Body of pancreas (tissue), 4 donors: Measurements from ENCODE around the gene PTH2R. TPM values are rescaled to one million over a fixed set of nuclear protein-coding genes. Genes with fewer than 3 reads are reported as not detected.

Source experiments
- ATAC-seq: fragments of 150-250 bp; one replicate; pipeline ENCODE4 v1.9.1; 2016
- DNase-seq, 4 donors: peaks; one replicate each; pipeline ENCODE4 v3.0.0-alpha.2; 2019
- H3K27ac ChIP-seq, 4 donors: fragments of 200-600 bp; sonication (generic); 1 replicate in 3 of 4; 2 replicates in 1 of 4; pipeline versions ENCODE4 v1.5.1 to v1.6.1; 2016 to 2019; ENCODE audit warnings: mild to moderate bottlenecking in 1 of 4, mixed read lengths in 1 of 4, moderate library complexity in 1 of 4
- H3K27me3 ChIP-seq, 2 donors: fragments of 200-600 bp; sonication (generic); one replicate each; pipeline ENCODE4 v1.6.0; 2016; ENCODE audit warnings: mild to moderate bottlenecking in 1 of 2
- H3K36me3 ChIP-seq, 2 donors: fragments of 200-600 bp; sonication (generic); replicated peaks in 1 of 2; 2 replicates each; pipeline ENCODE4 v1.5.1; 2016; ENCODE audit warnings: low read depth in 2 of 2; ENCODE audit not compliant: insufficient read depth in 1 of 2
- H3K4me1 ChIP-seq: fragments of 200-600 bp; sonication (generic); one replicate; pipeline ENCODE4 v1.6.0; 2016
- H3K4me3 ChIP-seq, 2 donors: fragments of 200-600 bp; sonication (generic); 1 replicate in 1 of 2; 2 replicates in 1 of 2; pipeline ENCODE4 v1.5.1; 2016 to 2019
- H3K9me3 ChIP-seq, 3 donors: fragments of 200-600 bp; sonication (generic); 1 replicate in 2 of 3; 2 replicates in 1 of 3; pipeline ENCODE4 v1.5.1; 2016
- POLR2A ChIP-seq, 3 donors: fragments of 450-650 bp; IDR thresholded peaks; one replicate each; pipeline ENCODE4 v1.6.1; 2016; ENCODE audit warnings: antibody characterized with exemption in 3 of 3, mild to moderate bottlenecking in 2 of 3
- WGBS, 2 donors: methylation state at CpG; one replicate each; pipeline ENCODE4 v1.1.5; 2017; 5-methylcytosine and 5-hydroxymethylcytosine counted together
- intact Hi-C: fragments of 100-400 bp; cut with DNase I; formaldehyde crosslinking; loops from one replicate; pipeline ENCODE4 v1.15.1; 2023
- total RNA-seq, 2 donors: library from RNA; depleted of rRNA; stranded (reverse); fragments of >200 nt; gene quantifications; one replicate each; pipeline ENCODE4 v1.1.0, GENCODE V29; 2016
- TF ChIP-seq, protein P1 (sequence below), 7 experiments: fragments of 450-650 bp in 4 of 7; fragments of 200-600 bp in 3 of 7; sonication (generic) in 3 of 7; IDR thresholded peaks; one replicate each; pipeline ENCODE4 v1.5.1; 2016 to 2019; ENCODE audit warnings: antibody characterized with exemption in 7 of 7

PTH2R gene
- total RNA-seq, 2 donors from 2014 or later: 0.78 TPM; not detected in 1

GRCh38 chr2:208360259-208361076 lies 46.1 kb upstream of the PTH2R start:
- WGBS, 2 donors: 95 to 97% methylated on average over 10 to 36 of the region's 48 CpGs
- intact Hi-C loops: no loop called here
- DNase-seq (no peak), ATAC-seq (no peak)
- no peak for TF ChIP-seq POLR2A (IDR thresholded peaks at IDR 0.05)
- TF ChIP-seq, protein P1, sequence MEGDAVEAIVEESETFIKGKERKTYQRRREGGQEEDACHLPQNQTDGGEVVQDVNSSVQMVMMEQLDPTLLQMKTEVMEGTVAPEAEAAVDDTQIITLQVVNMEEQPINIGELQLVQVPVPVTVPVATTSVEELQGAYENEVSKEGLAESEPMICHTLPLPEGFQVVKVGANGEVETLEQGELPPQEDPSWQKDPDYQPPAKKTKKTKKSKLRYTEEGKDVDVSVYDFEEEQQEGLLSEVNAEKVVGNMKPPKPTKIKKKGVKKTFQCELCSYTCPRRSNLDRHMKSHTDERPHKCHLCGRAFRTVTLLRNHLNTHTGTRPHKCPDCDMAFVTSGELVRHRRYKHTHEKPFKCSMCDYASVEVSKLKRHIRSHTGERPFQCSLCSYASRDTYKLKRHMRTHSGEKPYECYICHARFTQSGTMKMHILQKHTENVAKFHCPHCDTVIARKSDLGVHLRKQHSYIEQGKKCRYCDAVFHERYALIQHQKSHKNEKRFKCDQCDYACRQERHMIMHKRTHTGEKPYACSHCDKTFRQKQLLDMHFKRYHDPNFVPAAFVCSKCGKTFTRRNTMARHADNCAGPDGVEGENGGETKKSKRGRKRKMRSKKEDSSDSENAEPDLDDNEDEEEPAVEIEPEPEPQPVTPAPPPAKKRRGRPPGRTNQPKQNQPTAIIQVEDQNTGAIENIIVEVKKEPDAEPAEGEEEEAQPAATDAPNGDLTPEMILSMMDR (IDR thresholded peaks at IDR 0.05): no peak
- Histone ChIP-seq H3K27me3 (no peaks in the 10 kb centered on the region), H3K27ac (no peak overlapping the region), H3K4me3 (no peak overlapping the region), H3K4me1 (peaks cover 19% of the 10 kb centered on the region), H3K9me3 (peaks cover 0 to 5% (median 0%) of the 10 kb centered on the region in 3 donors), H3K36me3 (no peaks in the 10 kb centered on the region)

DNA sequence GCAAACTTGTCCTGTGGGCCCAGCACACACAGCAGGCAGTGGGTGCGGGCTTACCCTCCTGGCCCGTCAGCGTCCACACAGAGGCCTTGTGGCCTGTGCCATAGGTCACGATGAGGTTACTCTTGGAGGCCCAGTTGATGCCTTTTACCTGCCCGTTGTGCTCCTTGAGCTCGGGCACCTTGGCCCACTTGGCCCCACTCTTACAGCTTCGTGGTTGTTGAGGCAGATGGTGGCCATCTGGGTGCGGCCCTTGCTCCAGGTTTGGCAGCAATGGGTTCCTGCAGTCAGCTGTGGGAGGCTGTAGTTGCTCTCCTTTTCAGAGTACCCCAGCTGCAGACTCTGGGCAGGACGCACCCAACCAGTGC lies 45.5 kb upstream of the PTH2R start:
- intact Hi-C loops: no loop called here
- peaks cover 0 to 5% (median 0%) of the 10 kb centered on the region in 3 donors for H3K9me3 ChIP-seq
- no peak for TF ChIP-seq POLR2A (IDR thresholded peaks at IDR 0.05)
- TF ChIP-seq, protein P1 (IDR thresholded peaks at IDR 0.05): no peak
- ATAC-seq (no peak), DNase-seq (no peak)
- H3K27ac ChIP-seq: no peak overlapping the region
- peaks cover 19% of the 10 kb centered on the region for H3K4me1 ChIP-seq
- no peak overlapping the region for H3K4me3 ChIP-seq
- 89 to 93% methylated on average over 5 to 9 of the region's 9 CpGs for WGBS, 2 donors
- H3K27me3 ChIP-seq: no peaks in the 10 kb centered on the region
- no peaks in the 10 kb centered on the region for H3K36me3 ChIP-seq

DNA sequence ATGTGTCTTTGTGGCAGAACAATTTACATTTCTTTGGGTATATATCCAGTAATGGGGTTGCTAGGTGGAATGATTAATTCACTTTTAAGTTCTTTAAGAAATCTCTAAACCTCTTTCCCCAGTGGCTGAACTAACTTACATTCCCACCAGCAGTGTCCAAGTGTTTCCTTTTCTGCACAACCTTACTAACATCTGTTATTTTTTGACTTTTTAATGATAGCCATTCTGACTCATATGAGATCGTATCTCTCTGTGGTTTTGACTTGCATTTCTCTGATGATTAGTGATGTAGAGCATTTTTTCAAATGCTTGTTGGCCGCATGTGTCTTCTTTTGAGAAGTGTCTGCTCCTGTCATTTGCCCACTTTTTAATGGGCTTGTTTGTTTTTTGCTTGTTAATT lies 43.1 kb upstream of the PTH2R start:
- no peaks in the 10 kb centered on the region for H3K27me3 ChIP-seq
- intact Hi-C loops: no loop called here
- peaks cover 4% of the 10 kb centered on the region for H3K4me1 ChIP-seq
- TF ChIP-seq, protein P1 (IDR thresholded peaks at IDR 0.05): no peak
- TF ChIP-seq POLR2A (IDR thresholded peaks at IDR 0.05): no peak
- H3K36me3 ChIP-seq: no peaks in the 10 kb centered on the region
- DNase-seq: no peak
- peaks cover 0 to 5% (median 0%) of the 10 kb centered on the region in 3 donors for H3K9me3 ChIP-seq
- no peak overlapping the region for H3K4me3 ChIP-seq
- ATAC-seq: no peak
- H3K27ac ChIP-seq: no peak overlapping the region
- WGBS, 2 donors: 77 to 88% methylated on average over 2 of the region's 2 CpGs

DNA sequence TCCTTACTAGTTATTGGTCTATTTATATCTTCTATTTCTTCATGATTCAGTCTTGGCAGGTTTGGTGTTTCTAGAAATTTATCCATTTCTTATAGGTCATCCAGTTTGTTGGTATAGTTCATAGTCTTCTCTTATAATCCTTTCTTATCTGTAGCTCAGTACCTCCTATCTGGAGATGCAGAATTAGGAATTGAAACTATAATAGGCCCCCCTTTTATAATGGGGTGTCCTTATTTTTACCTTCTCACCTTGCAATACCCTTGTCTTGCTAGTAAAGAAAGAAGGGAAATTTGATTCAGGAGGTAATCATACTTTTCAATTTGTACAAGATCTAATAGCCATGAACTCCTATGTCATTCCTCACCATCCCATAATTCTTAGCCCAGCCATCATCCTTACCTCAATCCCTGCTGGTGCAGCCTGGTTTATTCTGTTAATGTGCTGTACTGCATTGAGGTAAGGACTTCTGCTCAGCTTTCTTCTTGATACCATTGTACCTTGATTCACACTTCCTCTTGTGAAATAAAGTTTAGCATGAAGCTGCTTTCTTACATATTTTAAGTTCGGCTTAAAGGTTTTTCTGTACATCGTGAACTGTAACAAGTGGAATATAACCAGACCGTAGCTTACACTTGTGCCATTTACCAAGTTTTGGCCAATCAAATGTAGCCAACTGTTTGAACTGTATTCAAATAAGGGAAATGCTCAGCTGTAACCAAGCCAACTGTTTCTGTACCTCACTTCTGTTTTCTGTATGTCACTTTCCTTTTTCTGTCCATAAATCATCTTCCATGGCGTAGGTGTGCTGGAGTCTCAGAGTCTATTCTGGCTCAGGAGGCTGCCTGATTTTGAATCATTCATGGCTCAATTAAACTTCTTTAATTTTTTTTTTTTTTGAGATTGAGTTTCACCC lies 40.1 kb upstream of the PTH2R start:
- WGBS, 2 donors: 73 to 93% methylated on average over 4 of the region's 4 CpGs
- no peaks in the 10 kb centered on the region for H3K36me3 ChIP-seq
- peaks cover 17% of the 10 kb centered on the region for H3K4me1 ChIP-seq
- H3K27me3 ChIP-seq: no peaks in the 10 kb centered on the region
- peaks cover 0 to 5% (median 0%) of the 10 kb centered on the region in 3 donors for H3K9me3 ChIP-seq
- TF ChIP-seq POLR2A (IDR thresholded peaks at IDR 0.05): no peak
- TF ChIP-seq, protein P1 (IDR thresholded peaks at IDR 0.05): no peak
- H3K27ac ChIP-seq: no peak overlapping the region
- DNase-seq (no peak), ATAC-seq (no peak)
- H3K4me3 ChIP-seq: no peak overlapping the region
- intact Hi-C loops: no loop called here
